ENCODE measurements around the gene ADD2. TPM values are rescaled to one million over a fixed set of nuclear protein-coding genes. Genes with fewer than 3 reads are reported as not detected.

ADD2 gene
- total RNA-seq, 1 experiment from 2014 or later: 3.5 TPM

DNA sequence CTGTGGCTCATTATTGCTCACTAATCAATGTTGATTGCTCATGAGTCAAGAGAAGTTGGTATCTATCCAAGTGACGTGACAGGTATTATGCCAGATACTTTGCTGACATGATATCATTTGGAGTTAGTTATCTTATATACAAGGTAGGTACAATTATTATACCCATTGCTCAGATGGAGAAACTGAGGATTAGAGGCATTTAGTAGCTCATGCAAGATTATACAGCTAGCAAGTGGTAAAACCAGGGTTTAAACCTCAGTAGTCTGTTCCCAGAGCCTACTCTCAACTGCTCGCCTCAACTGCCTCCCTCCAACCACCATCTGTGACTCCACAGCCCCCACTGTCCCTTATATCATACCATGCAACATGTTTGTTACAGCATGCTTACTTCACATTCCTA lies 16.3 kb upstream of the ADD2 start:
- ChIA-PET POLR2A (ENCODE audit: unreplicated experiment) (no interaction called here), CTCF (no interaction called here)
- H4K20me1 ChIP-seq (ENCODE audit: insufficient read depth): no peaks in the 10 kb centered on the region; the same call in 1 of the 2 replicates
- TF ChIP-seq, protein P1, sequence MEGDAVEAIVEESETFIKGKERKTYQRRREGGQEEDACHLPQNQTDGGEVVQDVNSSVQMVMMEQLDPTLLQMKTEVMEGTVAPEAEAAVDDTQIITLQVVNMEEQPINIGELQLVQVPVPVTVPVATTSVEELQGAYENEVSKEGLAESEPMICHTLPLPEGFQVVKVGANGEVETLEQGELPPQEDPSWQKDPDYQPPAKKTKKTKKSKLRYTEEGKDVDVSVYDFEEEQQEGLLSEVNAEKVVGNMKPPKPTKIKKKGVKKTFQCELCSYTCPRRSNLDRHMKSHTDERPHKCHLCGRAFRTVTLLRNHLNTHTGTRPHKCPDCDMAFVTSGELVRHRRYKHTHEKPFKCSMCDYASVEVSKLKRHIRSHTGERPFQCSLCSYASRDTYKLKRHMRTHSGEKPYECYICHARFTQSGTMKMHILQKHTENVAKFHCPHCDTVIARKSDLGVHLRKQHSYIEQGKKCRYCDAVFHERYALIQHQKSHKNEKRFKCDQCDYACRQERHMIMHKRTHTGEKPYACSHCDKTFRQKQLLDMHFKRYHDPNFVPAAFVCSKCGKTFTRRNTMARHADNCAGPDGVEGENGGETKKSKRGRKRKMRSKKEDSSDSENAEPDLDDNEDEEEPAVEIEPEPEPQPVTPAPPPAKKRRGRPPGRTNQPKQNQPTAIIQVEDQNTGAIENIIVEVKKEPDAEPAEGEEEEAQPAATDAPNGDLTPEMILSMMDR (conservative IDR thresholded peaks at IDR 0.05): no peak
- TF ChIP-seq EZH2 (IDR thresholded peaks at IDR 0.05; ENCODE audit: low read depth): no peak
- H3K27me3 ChIP-seq (ENCODE audit: insufficient read depth, low read depth): peaks cover 23% of the 10 kb centered on the region
- H3K4me2 ChIP-seq: no peak overlapping the region
- no peak overlapping the region for H3K4me3 ChIP-seq
- no peaks in the 10 kb centered on the region for H3K9me2 ChIP-seq (ENCODE audit: insufficient read depth)
- intact Hi-C loops (cut with micrococcal nuclease; ENCODE audit: unreplicated experiment): no loop called here
- no peak overlapping the region for H2AFZ ChIP-seq
- H3K79me2 ChIP-seq (ENCODE audit: low read depth): no peaks in the 10 kb centered on the region
- H3K27ac ChIP-seq: no peak overlapping the region
- no peaks in the 10 kb centered on the region for H3F3A ChIP-seq (ENCODE audit: insufficient read depth, low read depth)
- BruUV-seq (replicated peaks): no TSS peak
- H3K36me3 ChIP-seq (ENCODE audit: low read depth): no peaks in the 10 kb centered on the region
- no peak for DNase-seq
- no peaks in the 10 kb centered on the region for H3K4me1 ChIP-seq (replicated peaks; ENCODE audit: insufficient read depth)
- H3K9me3 ChIP-seq (ENCODE audit: insufficient read depth, low read depth): no peaks in the 10 kb centered on the region

DNA sequence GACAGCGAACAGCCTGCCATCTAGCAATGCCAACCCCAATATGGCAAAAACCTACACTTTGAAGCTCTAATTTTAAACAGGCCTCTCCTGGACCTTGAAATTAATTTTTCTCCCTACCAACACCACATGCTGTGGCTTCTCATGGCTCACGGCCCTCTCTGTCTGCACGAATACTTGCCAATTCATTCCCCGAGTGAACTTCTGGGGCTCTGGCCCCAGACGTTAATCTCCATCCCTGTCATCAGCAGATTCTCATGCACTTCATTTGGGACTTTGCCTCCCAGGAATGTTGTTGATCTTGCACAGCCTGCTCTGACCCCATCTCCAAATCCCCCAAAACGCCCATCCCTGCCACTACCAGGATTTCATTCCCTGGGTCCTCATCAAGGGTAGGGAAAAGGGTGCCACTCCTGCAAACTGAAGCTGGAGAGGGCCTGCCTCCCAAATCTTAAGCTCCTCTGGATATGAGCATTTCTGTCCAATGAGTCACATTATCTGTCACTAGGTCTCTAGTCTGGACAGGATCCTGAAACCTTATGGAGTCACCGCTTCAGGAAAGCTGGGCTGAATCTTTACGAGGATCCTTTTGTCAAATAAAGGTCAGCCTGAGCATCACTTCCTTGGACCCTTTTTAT lies 12.0 kb upstream of the ADD2 start:
- TF ChIP-seq, protein P1 (conservative IDR thresholded peaks at IDR 0.05): no peak
- no peaks in the 10 kb centered on the region for H3F3A ChIP-seq (ENCODE audit: insufficient read depth, low read depth)
- ChIA-PET POLR2A (ENCODE audit: unreplicated experiment) (no interaction called here), CTCF (no interaction called here)
- H2AFZ ChIP-seq: no peak overlapping the region
- intact Hi-C loops (cut with micrococcal nuclease; ENCODE audit: unreplicated experiment): no loop called here
- no peaks in the 10 kb centered on the region for H3K79me2 ChIP-seq (ENCODE audit: low read depth)
- H3K9me3 ChIP-seq (ENCODE audit: insufficient read depth, low read depth): no peaks in the 10 kb centered on the region
- no peaks in the 10 kb centered on the region for H3K27me3 ChIP-seq (ENCODE audit: insufficient read depth, low read depth)
- DNase-seq: no peak
- H3K27ac ChIP-seq: no peak overlapping the region
- no peak overlapping the region for H3K4me3 ChIP-seq
- H4K20me1 ChIP-seq (ENCODE audit: insufficient read depth): no peaks in the 10 kb centered on the region; the same call in 1 of the 2 replicates
- no peaks in the 10 kb centered on the region for H3K9me2 ChIP-seq (ENCODE audit: insufficient read depth)
- no TSS peak for BruUV-seq (replicated peaks)
- no peak overlapping the region for H3K4me2 ChIP-seq
- peaks cover 7% of the 10 kb centered on the region for H3K4me1 ChIP-seq (replicated peaks; ENCODE audit: insufficient read depth)
- no peaks in the 10 kb centered on the region for H3K36me3 ChIP-seq (ENCODE audit: low read depth)

DNA sequence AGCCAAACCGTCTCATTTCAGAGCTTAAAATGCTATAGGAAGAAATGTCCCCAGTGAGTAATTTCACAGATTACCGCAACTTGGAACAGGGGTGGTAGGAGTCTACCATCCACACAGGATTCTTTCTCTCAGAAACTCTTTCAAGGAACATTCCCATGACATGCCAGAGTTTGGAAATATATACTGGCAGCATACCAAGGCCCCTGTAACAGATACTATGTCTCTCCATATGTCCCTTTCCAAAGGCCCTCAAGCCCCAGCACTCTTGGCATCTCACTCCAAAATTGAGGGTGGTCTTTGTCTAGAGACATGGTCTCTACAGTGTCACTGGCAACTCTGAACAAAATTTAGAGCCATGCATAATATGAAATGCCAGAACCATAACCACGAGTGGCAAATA lies 11.5 kb upstream of the ADD2 start:
- no TSS peak for BruUV-seq (replicated peaks)
- Histone ChIP-seq H3K4me1 (replicated peaks; ENCODE audit: insufficient read depth) (peaks cover 7% of the 10 kb centered on the region), H3K27ac (no peak overlapping the region), H3K4me3 (no peak overlapping the region), H3K4me2 (no peak overlapping the region), H3K79me2 (ENCODE audit: low read depth) (no peaks in the 10 kb centered on the region), H3K36me3 (ENCODE audit: low read depth) (no peaks in the 10 kb centered on the region), H3F3A (ENCODE audit: insufficient read depth, low read depth) (no peaks in the 10 kb centered on the region), H3K9me2 (ENCODE audit: insufficient read depth) (no peaks in the 10 kb centered on the region), H4K20me1 (ENCODE audit: insufficient read depth) (no peaks in the 10 kb centered on the region; the same call in 1 of the 2 replicates), H3K9me3 (ENCODE audit: insufficient read depth, low read depth) (no peaks in the 10 kb centered on the region), H2AFZ (no peak overlapping the region), H3K27me3 (ENCODE audit: insufficient read depth, low read depth) (no peaks in the 10 kb centered on the region)
- ChIA-PET POLR2A (ENCODE audit: unreplicated experiment) (no interaction called here), CTCF (no interaction called here)
- intact Hi-C loops (cut with micrococcal nuclease; ENCODE audit: unreplicated experiment): no loop called here
- TF ChIP-seq, protein P1 (conservative IDR thresholded peaks at IDR 0.05): no peak
- TF ChIP-seq EZH2 (IDR thresholded peaks at IDR 0.05; ENCODE audit: low read depth): no peak
- DNase-seq: no peak

Measured in PC-9 (cell line).